NCI-H510A (cell line): ENCODE data around the gene DHH.
"Not testable (repeated sequence)": the region's sequence is repeated elsewhere in the genome, so short reads cannot be mapped to it uniquely, and the experiment has no call there.

Experiments used
- DNase-seq: peaks from one replicate; lab custom pipeline; 2025; lab: John Stamatoyannopoulos, UW

The DHH gene

DNA sequence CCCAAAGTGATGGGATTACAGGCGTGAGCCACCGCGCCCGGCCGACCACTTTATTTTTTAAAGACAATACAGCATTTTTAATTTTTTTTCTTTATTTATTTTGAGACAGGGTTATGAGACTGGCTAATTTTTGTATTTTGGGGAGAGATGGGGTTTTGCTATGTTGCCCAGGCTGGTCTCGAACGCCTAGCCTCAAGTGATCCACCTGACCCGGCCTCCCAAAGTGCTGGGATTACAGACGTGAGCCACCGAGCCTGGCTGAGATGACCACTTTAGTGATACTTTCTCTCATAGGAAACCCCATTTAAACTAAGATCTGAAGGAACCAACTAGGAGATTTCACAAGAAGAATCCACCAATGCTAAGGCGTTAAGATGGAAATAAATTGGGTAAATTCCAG is 23.6 kb downstream of the DHH start:
- DNase-seq, result no peak

DNA sequence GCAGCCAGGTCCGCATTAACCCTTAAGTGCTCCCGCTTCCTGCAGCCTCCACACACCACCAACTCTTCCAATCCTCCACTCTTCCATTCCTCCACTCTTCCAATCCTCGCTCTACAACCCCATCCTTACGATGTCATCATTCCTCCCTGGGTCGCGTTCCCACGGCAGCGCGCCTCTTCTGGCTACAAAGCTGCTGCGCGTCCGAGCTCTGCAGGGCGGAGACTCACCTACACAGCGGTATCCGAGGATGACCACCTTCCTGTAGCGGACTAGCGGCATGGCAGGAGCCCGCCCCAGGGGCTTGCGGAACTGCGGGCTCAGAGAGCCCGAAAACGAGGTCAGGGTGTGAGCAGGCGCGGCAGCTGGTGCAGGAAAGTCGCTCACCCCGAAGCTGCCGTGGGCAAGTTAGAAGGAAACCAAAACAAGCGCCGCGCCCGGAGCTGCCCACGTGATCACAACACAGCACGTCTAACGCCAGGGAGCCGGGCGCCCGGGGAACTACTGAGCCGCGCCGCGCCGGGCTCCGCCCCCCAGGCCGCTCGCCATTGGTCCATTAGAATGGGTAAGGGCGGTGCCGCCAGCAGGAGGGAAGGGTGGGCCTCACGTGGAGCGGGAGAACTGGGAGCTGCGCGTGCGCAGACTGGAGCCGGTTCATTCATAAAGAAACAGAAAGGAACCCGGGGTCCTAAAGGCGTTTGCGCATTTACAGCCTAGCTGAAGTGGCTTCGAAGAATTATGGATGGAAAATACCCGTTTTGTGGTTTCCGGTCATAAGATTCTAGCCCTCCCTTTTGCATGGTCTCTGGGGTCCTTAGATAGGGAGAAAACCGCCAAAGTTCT is 24.9 kb downstream of the DHH start, which contains the start of gene RHEBL1:
RHEBL1 (minus strand) TSS at position 473 of the 840 bp plus-strand sequence; CDS start at position 279, 194 bp downstream.
- DNase-seq, result peak; percentile 94

DNA sequence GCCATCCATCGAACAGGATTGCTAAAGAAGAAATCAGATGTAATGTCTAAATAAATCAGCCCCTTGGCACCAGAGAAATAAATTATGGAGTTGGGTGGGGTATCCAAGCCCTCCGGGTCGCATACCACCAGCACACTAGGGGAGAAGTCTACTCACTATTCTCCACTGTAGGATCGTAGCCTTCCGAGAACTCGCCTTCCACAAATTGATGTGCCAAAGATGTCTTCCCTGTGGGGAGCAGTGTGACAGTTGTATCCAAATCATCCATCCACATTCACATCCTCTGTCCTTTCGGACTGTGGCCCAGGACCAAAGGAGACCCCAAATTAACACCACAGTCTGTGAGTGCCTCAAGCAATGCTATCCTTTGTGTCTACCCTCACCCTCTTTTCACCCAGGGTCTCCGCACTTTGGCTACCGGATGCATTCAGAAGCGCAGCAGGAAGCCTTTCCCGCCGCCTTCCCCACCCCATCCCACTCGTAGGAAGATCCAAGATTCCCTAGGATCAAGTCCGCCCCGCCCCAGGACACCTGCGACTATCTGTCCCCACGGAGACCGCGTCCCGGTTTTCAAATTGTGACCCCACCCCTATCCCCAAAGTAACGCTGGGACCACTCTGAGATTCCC is 25.6 kb downstream of the DHH start:
- peak; percentile 16 for DNase-seq

DNA sequence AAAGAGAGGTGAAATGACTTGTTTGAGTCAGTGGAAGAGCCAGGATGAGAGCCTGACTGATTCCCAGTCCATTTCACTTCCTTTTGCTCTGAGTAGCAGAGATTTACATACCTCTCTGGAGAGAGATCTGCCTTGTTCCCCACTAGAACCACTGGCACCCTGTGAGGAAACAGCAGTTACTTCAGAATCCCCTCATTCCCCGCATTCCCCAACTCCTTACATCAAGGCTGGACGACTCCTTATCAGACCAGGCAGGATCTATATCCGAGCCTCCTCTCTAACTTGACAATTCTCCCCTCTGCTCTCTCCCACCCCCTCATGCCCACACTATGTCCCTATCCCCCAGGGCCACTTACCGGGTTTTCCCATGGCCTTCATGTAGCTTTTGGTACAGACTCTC is 28.5 kb downstream of the DHH start:
- DNase-seq, result no peak

GRCh38 chr12:49064767-49065152 is 29.8 kb downstream of the DHH start:
- no peak for DNase-seq

DNA sequence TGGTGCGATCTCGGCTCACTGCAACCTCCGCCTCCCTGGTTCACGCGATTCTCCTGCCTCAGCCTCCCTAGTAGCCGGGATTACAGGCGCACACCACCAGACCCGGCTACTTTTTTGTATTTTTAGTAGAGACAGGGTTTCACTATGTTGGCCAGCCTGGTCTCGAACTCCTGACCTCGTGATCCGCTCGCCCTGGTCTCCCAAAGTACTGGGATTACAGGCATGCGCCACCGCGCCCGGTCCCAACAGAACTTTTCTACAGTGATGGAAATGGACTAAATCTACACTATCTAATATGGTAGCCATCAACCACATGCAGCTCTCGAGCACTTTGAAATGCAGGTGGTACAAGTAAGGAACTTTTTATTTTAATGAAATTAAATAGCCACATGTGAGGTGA is 32.7 kb downstream of the DHH start:
- DNase-seq, result not testable (repeated sequence)

DNA sequence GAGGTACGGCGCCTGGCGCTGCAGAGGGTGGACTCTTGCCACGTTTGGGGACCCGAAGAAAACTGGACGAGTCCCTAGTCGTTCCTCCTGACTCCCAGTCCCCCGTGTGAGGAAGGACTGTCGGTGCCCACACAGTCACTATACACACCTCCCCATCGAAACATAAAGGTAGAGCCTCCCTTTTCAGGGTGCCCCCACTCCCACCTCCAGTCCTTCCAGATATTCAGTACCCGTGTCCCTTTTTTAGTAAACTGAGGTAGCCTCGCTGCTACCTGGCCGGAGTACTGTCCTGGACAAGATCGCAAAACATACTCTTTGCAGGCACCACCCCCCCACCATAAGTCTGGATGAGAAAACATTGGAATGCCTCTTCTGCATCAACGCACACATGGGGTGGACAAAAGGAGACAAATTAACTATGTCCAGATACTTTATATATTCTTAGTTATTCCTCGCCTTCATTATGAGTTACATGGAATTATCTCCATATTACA is 33.4 kb downstream of the DHH start:
- DNase-seq, result no peak

- peak; percentile 94 for DNase-seq
Observed at GRCh38 chr12:49060237-49061156, 34.1 kb downstream of the DHH start, which contains the start of gene KMT2D. Gene KMT2D (minus strand): TSS chr12:49060794. CDS start chr12:49055324, 5,470 bp downstream.

- DNase-seq, result peak; percentile 25
Observed at GRCh38 chr12:49059299-49060171, 35.1 kb downstream of the DHH start.

GRCh38 chr12:49059045-49059298 is 35.6 kb downstream of the DHH start:
- no peak for DNase-seq

- no peak for DNase-seq
Observed at GRCh38 chr12:49058366-49059044, 36.1 kb downstream of the DHH start.

GRCh38 chr12:49057888-49058287 is 36.7 kb downstream of the DHH start:
- peak; percentile 9 for DNase-seq

DNA sequence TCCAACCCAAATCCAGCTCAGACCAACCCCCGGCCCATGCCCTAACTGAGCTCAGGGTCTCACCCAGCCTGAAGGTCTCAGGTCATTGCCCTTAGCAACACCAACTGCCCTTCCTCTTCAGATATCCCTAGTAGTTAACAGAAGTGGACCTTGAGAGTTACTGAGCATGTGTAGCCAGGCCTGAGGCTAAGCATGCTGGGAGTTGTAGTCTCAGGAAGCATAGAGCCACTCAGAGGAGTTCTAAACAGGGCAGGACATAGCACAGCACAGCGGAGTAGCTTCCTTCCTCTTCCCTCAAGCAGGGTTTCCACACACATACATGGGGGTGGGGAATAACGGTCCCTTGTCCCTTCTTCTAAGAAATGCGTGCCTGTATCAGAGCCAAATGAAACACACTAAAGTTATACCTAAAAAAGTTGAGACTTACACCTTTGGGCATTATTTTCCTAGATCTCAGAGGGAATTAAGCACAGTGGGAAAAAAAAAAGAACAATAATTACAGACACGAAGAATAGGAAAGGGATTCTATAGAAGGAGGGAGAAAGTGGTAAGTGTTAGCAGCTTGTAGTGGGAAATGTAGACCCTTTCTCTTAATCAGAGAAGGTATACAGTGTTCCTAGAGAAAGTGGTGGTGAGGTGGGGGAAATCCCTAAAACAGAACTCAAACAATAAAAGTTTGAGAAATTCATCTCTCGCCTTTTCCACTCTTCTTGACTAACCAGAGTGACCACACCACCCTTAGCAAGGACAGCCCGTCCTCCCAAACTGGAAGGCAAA is 38.4 kb downstream of the DHH start:
- peak; percentile 37 for DNase-seq

- no peak for DNase-seq
Observed at GRCh38 chr12:49055092-49055491, 39.5 kb downstream of the DHH start.

DNA sequence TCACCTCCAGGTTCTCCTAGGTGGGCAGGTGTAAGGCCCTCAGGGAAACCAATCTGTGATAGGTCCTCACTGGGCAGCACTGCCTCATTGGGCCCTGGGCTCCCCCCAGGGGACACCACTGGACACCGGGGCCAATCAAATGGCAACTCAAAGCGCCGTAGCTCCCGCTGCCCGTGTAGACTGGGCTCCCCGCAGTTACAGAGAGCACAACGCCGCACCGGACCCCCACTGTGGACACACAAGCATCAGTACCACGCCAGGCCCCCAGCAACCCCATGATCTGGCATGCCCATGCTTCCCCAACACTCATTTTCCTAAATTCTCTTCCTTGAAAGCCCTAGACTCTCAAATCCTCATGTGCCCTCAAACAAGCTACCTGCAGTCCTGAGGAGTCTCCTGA is 40.1 kb downstream of the DHH start:
- no peak for DNase-seq

GRCh38 chr12:49054096-49054495 is 40.5 kb downstream of the DHH start:
- no peak for DNase-seq

DNA sequence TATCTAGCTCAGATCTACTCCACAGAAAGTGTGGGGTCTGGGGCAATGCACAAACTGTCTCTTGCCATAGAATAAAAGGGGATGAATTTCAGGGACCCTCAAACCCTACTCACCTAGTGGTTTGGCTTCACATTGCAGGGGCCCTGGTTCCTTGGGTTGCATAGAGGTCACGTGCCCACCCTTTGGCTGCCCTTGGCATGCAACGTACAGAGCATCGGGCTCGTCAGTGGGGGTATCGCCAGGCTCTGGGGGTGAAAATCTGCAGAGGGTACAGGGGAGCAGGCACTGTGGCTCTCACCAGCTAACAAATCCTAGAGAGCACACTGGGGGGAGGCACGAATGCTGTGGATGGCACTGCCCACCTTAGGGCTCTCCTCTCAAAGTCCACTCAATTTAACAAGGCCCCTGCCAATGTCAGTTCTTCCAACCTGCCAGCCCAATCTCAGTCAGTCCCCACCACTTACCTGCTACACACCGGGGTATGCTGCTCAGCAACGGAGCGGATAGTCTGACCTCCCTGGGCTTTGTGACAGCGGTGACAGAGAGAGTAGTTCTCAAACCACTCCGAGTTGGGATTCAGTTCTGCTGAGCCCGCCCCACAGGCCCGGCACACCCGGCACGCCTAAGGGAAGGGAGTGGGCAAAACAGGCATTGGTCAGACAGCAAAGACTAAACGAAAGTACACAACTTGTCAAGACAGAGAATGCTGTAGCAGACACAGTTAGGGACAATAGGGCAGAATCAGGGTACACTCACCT is 42.0 kb downstream of the DHH start:
- no peak for DNase-seq

GRCh38 chr12:49051777-49052438 is 42.7 kb downstream of the DHH start:
- DNase-seq, result no peak

- no peak for DNase-seq
Observed at GRCh38 chr12:49051373-49051764, 43.2 kb downstream of the DHH start.
